GM12892 (cell line): Measurements from ENCODE around the gene SRRM3.
"Not testable (repeated sequence)": the region's sequence is repeated elsewhere in the genome, so short reads cannot be mapped to it uniquely, and the experiment has no call there.

Experiments
- DNase-seq: peaks from one replicate; pipeline ENCODE4 v3.0.0; 2011; ENCODE audit not compliant: insufficient read length
- FAIRE-seq: peaks from 2 replicates; lab custom pipeline; 2011; peaks lifted over from hg19 to GRCh38; lab: Jason Lieb, UNC
- POLR2A ChIP-seq: IDR thresholded peaks from 2 replicates; pipeline ENCODE4 v1.6.1; 2011; ENCODE audit warnings: low read depth, low read length, control low read depth
- POLR2AphosphoS5 ChIP-seq: IDR thresholded peaks from 2 replicates; pipeline ENCODE4 v1.6.1; 2011; ENCODE audit warnings: low read depth, low read length, control low read depth
- TAF1 ChIP-seq: IDR thresholded peaks from 2 replicates; pipeline ENCODE4 v1.6.1; 2011; ENCODE audit warnings: low read depth, mild to moderate bottlenecking, control low read depth, low read length, borderline replicate concordance

SRRM3 gene

GRCh38 chr7:76198202-76198601, 3.5 kb upstream of the SRRM3 start:
- no peak for TF ChIP-seq POLR2A
- no peak for TF ChIP-seq TAF1
- TF ChIP-seq POLR2AphosphoS5: no peak
- no peak for DNase-seq
- no peak for FAIRE-seq

GRCh38 chr7:76202666-76203030, 952 bp downstream of the SRRM3 start:
- FAIRE-seq: no peak
- no peak for DNase-seq
- TF ChIP-seq POLR2A (no peak), POLR2AphosphoS5 (no peak), TAF1 (no peak)

DNA sequence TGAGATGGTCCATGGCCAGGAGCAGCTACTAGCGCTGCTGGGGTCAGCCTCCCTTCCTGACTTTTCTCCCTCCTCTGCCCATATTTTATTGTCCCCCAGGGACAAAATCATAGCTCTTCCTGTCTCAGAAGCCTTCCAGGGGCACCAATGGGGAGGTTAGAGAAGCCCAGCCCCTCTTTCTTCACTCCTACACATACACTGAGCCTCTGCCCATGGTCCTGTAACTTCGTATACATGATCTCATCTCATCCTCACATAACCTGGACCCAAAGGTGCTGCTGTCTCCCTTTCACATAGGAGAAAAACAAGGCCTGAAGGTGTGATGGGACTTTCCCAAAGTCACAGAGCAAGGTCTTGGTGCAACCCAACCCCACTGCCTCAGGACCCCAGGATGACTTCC, 2.5 kb downstream of the SRRM3 start:
- TF ChIP-seq POLR2A (no peak), TAF1 (no peak), POLR2AphosphoS5 (no peak)
- DNase-seq (no peak), FAIRE-seq (no peak)

- TF ChIP-seq TAF1 (no peak), POLR2AphosphoS5 (no peak), POLR2A (no peak)
- DNase-seq (no peak), FAIRE-seq (no peak)
Measured at GRCh38 chr7:76206633-76207032, 4.9 kb downstream of the SRRM3 start.

DNA sequence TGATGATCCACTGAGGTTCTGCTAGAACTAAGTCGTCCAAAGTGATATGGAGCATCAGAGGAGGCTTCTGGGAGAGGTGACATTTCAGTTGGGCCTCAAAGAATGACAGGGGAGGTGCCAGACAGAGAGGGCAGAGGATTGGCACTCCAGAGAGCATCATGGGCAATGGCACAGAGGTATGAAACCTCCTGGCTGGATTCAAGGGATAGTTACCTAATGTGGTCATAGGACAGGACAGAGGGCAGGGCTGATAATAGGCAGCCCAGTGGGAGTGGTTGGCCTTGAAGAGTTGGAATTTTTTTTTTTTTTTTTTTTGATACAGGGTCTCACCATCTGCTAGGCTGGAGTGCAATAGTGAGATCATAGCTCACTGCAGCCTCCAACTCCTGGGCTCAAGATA, 7.6 kb downstream of the SRRM3 start:
- FAIRE-seq (no peak), DNase-seq (no peak)
- no peak for TF ChIP-seq POLR2A
- no peak for TF ChIP-seq POLR2AphosphoS5
- TF ChIP-seq TAF1: no peak

GRCh38 chr7:76211216-76211615, 9.5 kb downstream of the SRRM3 start:
- FAIRE-seq (no peak), DNase-seq (no peak)
- TF ChIP-seq POLR2A: no peak
- no peak for TF ChIP-seq POLR2AphosphoS5
- TF ChIP-seq TAF1: no peak

- not testable (repeated sequence) for FAIRE-seq, DNase-seq
Measured at GRCh38 chr7:76215349-76215748, 13.7 kb downstream of the SRRM3 start.

DNA sequence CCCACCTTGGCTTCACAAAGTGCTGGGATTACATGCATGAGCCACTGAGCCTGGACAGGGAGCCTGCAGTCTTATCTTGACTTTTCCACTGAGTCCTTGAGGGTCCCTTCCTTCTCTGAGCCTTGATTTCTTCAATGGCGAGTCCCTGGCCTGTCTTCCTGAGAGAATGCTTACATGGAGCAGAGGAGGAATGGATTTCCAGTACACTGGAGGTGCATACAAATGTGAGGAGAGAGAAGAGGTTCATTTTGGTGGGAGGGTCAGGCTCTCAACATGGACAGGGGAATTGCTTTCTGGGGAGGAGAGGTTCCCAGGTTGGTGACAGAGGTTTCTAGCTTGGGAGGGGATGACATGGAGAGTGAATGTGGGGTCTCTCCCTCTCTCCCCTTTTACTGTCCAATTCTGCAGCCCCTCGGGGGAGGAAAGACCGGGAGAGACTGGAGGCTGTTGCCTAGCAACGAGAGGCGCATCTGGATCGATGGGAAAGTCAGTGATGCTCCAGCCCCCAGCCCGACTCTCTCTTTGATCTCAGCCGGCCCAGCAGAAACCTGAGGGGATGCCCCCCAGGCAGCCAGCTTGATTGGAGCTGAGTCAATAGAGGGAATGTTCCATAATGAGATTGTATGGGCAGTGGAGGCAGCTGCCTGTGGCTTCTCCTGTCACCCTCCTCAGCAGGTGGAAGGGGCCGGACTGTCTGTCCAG, 14.8 kb downstream of the SRRM3 start:
- DNase-seq (no peak), FAIRE-seq (no peak)
- TF ChIP-seq POLR2AphosphoS5: no peak
- TF ChIP-seq TAF1: no peak
- no peak for TF ChIP-seq POLR2A

- DNase-seq (no peak), FAIRE-seq (no peak)
- TF ChIP-seq TAF1: no peak
- TF ChIP-seq POLR2A: no peak
- no peak for TF ChIP-seq POLR2AphosphoS5
Measured at GRCh38 chr7:76217942-76218566, 16.4 kb downstream of the SRRM3 start.

- DNase-seq (no peak), FAIRE-seq (no peak)
- no peak for TF ChIP-seq TAF1
- TF ChIP-seq POLR2AphosphoS5: no peak
- no peak for TF ChIP-seq POLR2A
Measured at GRCh38 chr7:76220185-76221057, 18.7 kb downstream of the SRRM3 start.

GRCh38 chr7:76222333-76222732, 20.6 kb downstream of the SRRM3 start:
- no peak for FAIRE-seq
- no peak for TF ChIP-seq POLR2AphosphoS5
- no peak for TF ChIP-seq TAF1
- no peak for TF ChIP-seq POLR2A
- DNase-seq: no peak
